HG02981 (cell line): ENCODE data around the gene PPID.
"Not testable (repeated sequence)": the region's sequence is repeated elsewhere in the genome, so short reads cannot be mapped to it uniquely, and the experiment has no call there.

Experiments
- ATAC-seq: cut with Tn5 transposase; IDR thresholded peaks from one replicate; pipeline ENCODE4 v1.9.1; 2021; ENCODE audit warnings: mild to moderate bottlenecking, moderate library complexity; ENCODE audit not compliant: unreplicated experiment

The PPID gene

DNA sequence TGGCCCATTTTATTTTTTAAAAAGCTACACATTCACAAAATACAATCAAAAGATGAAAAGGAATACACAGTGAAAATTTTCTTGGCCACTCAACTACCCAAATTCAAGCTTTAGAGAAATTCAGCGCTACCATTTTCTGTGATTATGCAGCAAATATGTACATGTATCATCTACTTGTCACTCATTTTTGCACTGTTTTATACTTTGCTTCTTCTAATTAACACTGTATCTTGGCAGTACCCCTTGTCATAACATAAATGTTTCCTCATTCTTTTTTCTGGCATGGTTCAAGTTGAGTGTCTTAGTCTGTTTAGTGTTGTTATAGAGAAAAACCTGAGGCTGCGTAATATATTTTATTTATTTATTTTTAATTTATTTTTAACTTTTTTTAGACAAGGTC, 15.7 kb upstream of the PPID start:
- no peak for ATAC-seq

DNA sequence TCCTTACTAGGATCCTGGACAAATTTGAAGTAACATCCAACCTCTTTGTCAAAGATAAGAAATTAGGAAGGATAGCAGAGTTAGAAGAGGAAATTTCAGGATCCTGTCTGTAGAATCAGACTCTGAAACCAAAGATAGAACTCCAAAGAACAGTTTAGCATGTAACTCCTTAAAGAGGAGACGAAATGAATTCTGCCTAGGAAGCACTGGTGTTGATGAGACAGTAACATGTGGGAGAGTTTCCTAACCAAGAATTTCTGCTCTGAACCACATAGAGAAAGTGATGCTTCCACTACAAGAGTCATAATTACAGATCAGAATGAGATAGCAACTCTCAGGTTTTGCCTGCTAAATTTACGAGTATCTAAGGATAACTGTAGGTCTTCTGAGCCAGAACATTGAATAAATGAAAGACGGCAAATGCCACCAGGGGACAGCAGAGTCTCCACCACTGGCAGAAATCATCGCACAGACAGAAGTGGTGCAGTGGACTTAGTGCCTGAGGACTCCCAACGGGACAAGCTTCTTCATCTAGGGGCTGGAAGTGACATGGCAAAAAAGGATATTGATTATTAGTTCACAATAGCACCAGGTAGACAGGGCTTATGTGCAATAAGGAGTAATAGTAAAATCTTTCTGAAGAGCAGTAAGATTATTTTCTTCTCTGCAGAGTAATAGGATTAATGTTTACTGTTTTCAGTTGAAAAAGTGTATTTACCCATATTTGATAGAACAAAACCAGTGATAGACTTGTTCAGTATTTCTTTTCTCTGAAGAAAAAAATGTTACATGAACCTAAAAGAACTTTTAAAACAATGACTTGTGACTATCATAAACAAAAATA, 6.7 kb upstream of the PPID start:
- peak; percentile 90 for ATAC-seq

DNA sequence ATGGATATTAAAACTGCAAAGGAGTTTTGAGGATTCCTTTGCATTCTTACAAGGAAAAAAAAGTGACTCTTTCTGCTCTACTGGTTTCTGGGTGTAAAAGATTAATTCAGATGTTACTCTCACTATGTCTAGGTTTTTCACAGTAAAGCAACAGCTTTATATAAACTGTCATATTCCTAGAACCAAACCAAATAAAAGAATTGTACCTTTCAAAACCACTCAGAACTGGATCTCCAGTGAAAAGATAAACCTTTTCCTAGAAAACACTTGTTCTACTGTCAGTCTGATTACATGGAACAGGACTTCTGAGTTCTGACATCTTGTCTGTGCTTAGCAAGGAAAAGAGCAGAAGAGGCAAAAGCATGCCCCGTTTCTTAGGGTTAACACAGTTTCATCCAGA, 5.0 kb upstream of the PPID start:
- no peak for ATAC-seq

DNA sequence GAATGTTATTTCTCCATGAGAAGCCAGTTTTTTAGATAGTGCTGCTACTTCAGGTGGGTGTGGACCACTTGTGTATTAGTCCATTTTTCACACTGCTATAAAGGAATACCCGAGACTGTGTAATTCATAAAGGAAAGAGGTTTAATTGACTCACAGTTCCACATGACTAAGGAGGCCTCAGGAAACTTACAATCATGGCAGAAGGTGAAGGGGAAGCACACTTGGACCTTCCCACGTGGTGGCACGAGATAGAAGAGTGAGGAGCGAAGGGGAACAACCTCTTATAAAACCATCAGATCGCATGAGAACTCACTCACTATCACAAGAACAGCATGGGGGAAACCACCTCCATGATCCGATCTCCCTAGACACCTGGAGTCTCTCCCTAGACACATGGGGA, 3.4 kb upstream of the PPID start:
- ATAC-seq: no peak

DNA sequence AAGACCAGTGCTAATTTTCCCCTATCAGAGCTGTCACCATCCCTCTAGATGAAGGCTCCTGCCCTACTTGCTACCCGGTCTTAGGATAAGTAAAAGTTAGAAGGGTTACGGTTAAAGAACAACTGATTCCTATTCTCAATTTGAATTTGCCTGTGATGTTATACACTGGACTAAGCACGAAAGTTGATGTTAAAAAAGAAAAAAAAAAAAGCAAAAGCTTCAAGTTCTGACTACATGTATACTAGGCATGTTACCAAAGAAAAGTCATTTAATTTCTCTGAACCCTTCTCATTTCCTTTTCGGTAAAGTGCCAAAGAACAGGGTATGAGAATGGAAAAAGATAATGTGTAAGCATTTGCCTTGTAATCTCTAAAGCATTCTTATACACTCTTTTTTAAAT, 1.4 kb upstream of the PPID start:
- no peak for ATAC-seq

DNA sequence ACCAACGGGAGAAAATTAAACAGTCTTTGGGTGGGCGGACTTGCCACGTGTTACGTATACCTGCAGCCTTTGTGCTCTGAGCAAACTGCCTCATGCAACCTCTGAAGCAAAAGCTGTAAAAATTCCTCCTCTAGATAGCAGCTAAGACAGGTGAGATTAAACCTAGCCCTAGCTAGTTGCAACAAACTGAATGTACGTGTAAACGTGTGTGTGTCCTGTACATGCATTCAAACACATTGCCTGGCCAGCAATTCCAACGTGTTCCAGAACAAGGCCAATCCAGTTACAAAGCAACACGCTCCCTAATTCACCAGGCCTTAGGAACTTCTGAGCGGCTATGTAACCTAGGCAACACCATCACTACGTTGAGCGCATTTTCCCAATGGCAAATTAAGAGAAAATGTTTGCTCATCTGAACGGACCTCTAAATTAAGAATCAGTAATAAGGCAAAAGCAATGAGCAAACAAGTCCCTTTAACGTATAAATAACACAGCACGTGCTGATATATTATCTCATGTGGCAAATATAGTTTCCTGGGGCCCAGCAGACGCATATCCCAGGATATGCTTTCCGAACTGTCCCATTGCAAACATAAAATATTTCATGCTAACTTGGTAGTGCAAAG, 792 bp downstream of the PPID start:
- ATAC-seq: peak; percentile 14

DNA sequence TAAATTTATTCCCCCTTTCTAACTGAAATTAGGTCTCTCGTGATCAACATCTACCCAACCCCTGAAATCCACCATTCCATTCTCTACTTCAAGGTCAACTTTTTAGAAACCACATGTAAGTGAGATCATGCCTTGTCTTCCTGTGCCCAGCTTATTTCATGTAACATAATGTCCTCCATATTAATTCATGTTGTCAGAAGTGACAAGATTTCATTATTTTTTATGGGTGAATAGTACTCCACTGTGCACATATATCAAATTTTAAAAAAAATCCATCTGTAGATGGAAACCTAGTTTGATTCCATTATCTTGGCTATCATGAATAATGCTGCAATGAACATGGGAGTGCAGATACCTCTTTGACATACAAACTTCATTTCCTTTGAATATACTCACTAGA, 1.5 kb downstream of the PPID start:
- no peak for ATAC-seq

DNA sequence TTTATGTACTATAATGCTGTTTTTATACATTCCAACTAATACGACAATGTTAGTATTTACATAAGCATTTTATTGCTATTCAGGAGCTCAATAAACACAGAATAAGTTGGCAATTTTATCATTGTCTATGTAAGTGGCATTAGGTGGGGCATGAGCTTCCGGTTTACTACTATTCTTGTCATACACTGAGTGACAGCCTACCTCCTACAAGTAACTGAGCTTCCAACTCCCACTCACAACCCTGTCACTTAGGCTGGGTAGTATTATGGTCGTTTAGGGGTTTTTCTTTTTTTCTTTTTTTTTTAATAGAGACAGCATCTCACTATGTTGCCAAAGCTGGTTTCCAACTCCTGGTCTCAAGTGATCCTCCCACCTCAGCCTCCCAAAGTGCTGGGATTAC, 7.4 kb downstream of the PPID start:
- ATAC-seq: no peak

DNA sequence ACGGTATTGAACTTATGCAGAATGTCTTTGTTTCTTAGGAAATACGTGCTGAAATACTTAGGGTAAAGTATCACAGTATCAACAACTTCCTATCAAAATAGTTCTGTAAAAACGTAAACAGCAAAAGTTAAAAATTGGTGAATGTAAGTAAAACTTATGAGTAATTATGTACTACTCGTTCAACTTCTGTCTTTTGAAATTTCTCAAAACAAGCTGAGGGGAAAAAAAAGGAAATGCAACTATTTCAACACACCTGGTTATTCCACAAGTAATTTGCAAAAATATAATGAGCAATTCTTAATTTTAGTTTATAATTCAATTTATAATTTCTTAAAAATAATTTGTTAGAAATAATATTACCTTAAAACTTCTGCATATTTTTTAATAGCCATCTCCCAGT, 8.3 kb downstream of the PPID start:
- no peak for ATAC-seq

DNA sequence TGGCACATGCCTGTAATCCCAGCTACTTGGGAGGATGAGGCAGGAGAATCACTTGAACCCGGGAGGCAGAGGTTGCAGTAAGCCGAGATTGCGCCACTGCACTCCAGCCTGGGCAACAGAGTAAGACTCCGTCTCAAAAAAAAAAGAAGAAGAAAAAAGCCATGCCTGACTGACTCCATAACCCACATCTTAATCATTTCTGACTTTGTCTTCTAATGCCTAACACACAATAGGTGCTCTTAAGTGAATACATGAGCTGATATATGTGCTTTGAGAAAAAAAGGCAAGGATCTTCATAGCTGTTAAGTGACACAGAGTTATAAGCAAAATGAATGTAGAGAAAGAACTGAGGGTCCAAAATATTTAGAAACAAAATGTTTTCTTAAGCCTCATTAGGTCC, 10.6 kb downstream of the PPID start:
- not testable (repeated sequence) for ATAC-seq

DNA sequence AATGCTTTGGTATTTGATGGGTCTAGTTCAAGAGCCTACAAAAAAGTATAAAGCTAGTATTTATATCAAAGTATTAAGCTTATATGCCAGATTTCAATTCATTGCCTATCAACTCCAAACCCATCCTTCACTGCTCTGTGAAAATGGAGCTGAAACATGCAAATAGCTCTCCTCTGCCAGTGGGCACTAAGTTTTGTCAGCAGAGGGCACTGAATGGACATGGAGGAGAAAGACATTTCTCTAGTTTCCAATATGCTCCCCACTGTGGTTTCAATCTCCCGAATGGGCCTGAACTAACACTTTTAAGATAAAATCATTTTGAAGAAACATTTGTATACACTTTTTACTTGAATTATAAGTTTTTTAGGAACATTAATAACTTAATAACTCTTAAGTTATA, 12.4 kb downstream of the PPID start:
- ATAC-seq: no peak

DNA sequence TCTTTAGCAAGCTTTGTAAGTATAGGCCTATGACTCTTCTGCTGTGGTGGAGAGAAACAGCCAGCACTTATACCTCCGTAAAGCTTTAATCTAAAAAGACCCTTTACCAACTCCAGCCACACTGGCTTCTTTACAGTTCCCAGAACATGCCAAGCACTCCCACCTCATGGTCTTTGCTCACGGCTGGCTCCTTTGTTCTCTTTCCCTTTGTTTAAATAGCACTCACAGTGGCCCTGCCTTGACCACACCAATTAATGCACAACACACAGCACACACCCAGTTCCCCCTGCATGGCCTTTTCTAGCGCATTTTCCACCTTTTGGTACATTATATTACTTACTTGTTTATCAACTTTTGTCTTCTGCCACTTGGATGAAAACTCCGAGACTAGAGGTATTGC, 18.9 kb downstream of the PPID start:
- ATAC-seq: no peak

DNA sequence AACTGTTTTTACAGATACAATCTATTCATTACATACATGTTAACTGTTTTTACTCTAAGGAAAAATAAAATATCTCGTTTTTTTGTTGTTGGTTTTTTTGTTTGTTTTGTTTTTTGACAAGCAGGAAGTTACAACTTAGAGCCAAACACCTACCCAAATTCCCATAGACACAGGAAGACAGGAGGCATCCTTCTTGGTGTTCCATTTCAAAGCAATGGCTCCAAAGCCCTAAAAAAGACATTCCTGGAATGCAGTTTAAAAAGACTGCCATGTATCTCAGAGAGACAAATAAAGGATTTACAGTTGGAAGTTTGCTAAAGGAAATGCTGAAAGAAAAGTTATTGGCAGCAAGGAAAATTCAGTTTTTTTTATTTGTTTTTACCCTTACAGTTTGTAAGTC, 34.4 kb downstream of the PPID start:
- no peak for ATAC-seq

DNA sequence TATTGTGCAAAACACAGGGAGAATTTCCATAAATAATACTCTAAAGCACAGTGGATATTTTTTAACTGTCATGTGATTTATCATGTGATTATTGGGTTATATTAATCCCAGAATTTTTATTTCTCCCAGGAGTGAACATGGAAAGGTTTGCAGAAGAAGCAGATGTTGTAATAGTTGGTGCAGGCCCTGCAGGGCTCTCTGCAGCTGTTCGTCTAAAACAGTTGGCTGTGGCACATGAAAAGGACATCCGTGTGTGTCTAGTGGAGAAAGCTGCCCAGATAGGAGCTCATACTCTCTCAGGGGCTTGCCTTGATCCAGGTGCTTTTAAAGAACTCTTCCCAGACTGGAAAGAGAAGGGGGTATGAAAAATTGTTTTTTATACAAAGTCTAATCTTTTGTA, 41.1 kb downstream of the PPID start:
- ATAC-seq: no peak

DNA sequence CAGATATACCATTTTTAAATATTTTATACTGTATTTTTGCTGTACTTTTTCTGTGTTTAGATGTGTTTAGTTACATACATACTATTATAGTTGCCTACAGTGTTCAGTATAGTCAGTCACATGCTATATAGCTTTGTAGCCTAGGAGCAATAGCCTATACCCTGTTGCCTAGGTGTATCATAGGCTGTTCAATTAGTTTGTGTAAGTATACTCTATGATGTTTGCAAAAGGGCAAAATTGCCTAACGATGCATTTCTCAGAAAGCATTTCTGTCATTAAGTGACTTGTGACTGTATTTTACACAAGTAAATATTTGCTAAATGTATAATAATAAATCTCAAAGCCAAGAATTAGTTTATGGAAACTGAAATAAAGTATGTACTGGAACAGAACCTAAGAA, 41.6 kb downstream of the PPID start:
- no peak for ATAC-seq

DNA sequence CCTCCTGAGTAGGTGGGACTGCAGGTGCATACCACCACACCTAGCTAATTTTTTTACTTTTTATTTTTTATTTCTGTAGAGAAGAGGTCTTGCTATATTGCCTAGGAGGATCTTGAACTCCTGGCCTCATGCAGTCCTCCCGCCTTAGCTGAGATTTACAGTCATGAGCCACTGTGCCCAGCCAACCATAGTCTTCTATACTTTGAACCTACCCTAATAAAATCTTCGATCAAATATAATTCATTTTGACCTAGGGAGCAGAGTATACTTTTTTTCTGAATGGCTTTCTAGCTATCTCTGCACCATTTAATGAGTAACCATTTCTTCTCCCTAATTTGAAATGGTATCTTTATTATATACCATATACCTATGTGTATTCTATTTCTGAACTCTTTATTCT, 44.4 kb downstream of the PPID start:
- no peak for ATAC-seq

DNA sequence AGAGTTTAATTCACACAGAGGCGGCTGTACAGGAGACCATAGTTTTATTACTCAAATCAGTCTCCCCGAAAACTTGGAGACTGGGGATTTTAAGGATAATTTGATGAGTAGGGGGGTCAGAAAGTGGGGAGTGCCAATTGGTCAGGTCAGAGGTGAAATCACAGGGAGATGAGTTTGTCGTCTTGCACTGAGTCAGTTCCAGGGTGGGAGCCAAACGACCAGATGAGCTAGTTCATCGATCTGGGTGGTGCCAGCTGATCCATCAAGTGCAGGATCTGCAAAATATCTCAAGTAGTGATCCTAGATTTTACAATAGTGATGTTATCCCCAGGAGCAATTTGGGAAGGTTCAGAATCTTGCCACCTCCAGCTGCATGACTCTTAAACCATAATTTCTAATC, 47.1 kb downstream of the PPID start:
- ATAC-seq: no peak

DNA sequence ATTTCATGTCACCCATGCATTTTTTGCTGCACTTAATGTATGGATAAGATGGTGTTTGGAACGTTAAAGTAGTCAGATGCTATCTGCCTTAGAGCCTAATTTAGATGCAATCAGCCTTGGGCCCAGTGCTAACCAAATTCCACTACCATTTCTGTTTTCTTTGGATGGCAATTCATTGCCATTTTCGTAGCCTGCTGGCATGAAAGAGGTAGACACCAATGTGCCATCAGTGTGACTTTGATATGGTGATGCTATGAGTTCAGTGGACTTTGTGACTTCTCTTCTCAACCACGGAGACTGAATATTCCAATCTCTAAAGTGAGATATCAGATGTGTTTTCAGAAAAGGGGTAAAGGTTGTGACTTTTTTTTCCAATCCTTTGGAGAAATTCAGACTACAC, 49.6 kb downstream of the PPID start:
- ATAC-seq: no peak

DNA sequence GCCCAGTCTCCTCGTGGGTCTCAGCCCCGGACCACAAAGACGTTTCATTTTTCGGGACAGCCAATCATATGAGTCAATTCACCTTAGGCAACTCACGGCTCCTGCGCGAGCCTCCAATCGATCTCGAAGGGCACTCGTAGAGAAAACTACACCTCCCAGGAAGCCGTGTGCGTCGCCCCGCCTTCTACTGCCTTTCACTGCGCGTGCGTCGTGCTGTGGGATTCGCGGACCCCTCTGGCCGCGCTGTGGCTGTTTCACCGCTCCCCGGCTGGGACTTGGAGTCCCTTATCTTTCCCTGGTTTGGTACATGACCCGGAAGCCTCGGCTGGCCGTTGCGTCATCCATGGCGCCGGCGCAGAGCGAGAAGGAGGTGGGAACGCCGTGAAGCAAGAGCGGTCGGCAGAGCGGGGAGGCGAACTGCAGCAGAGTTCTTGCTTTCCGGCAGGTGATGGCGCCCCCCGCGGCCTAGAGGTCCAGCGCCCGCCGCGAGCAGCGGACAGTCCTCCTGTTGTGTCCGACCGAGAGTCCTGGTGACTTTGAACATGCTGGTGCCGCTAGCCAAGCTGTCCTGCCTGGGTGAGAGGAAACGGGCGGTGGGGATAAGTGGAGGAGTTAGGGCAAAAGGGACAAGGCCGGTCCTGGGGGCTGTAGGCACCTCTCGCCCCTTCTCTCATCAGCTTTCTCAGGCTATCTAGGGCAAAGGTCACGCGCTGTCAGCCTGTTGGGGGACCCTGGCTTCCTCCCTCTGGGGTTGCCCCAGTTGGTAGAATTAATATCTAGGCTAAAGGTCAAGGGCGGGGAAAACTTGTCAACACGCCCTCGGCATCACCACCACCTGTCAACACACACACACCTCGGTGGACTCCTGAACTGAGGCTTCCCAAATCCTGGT, 51.0 kb downstream of the PPID start, which contains the start of gene ETFDH:
Gene ETFDH, plus strand, starts transcription at position 382 of the 892 bp plus-strand sequence. Its CDS starts 161 bp downstream, at position 543.
- peak; percentile 84 for ATAC-seq

DNA sequence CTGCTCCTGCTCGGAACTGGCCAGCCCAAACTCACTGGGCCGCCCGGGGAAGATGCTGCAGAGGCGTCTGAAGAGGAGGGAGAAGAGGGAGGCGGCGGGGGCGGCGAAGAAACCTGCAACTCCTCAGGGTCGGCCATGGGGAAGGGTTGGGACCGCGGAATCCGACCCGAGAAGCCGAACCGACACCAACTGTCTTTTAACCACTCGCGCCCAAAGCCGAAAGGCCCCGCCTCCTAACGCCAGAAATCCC, 51.6 kb downstream of the PPID start, which contains the start of gene C4orf46:
Gene C4orf46, minus strand, starts transcription at position 223 of the 250 bp plus-strand sequence. Its CDS starts 86 bp downstream, at position 137.
- ATAC-seq: no peak

DNA sequence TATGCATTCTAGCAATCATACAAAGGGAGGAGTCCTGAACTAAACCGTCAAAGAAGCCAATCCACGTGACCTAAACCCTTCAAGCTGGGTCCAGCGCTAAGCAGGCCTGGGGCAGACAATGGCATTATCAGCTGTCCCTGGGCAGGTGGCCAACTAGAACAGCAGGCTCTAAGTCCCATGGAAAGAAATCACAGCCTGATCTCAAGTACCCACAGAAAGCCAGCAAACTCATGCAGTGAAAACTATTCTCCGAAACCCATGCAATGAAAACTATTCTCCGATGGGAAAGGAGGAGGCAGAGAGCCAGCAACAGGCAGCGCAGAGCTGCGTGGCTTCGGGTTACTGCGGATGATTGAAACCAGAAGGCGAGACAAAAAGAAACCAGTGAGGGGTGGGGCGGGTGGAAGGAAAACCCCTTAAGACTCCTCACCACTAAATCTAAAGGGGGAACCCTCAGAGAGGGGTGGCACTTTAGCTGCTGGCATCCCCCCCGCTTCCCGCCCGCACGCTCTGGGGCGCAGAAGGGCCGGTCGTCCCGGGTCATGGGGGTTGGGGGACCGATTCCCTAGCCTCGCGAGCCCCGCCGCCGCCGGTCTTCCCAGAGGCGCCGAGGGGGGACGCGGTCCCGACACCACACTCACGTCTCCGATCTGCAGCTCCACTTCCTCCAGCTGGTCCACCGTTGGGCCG, 52.1 kb downstream of the PPID start:
- ATAC-seq: peak; percentile 26
